Brain microvascular endothelial cell (primary cell): ENCODE data around the gene CALU.

Experiments
- DNase-seq: peaks from one replicate; pipeline ENCODE4 v3.0.0-alpha.2; 2020
- H3K27ac ChIP-seq: fragments of 250-450 bp; sonication (Bioruptor Pico); 2 replicates; pipeline ENCODE4 v1.5.1; 2020; ENCODE audit warnings: mild to moderate bottlenecking, moderate library complexity
- H3K27me3 ChIP-seq: fragments of 250-450 bp; sonication (Bioruptor Pico); replicated peaks from 2 replicates; pipeline ENCODE4 v1.5.1; 2020; ENCODE audit warnings: mild to moderate bottlenecking
- H3K36me3 ChIP-seq: fragments of 250-450 bp; sonication (Bioruptor Pico); replicated peaks from 2 replicates; pipeline ENCODE4 v1.5.1; 2020; ENCODE audit warnings: mild to moderate bottlenecking
- H3K4me3 ChIP-seq: 2 replicates; pipeline ENCODE4 v1.5.1; 2011; ENCODE audit warnings: low read depth, mild to moderate bottlenecking, control low read depth, low read length, moderate library complexity
- CTCF ChIP-seq: IDR thresholded peaks from 2 replicates; pipeline ENCODE4 v1.5.1; 2011; ENCODE audit warnings: low read depth, mild to moderate bottlenecking, moderate library complexity, low read length, control low read depth, inconsistent platforms; ENCODE audit errors: missing control alignments
- in situ Hi-C: cut with HindIII; loops from 2 replicates; pipeline ENCODE4 v1.10.0; 2017; ENCODE audit warnings: low sequenced_read_pairs, low pct_ligation_motif_present

Gene CALU

GRCh38 chr7:128791121-128791971, 52.2 kb downstream of the CALU start, which contains the start of gene CCDC136:
Gene CCDC136 (plus strand): TSS chr7:128791968. CDS start chr7:128792412, 444 bp downstream.
- peaks cover 2% of the 10 kb centered on the region for H3K27me3 ChIP-seq
- no peak within 1 kb of the TSS for H3K27ac ChIP-seq
- no peak for DNase-seq
- no peak for TF ChIP-seq CTCF
- H3K4me3 ChIP-seq = peak within 1 kb of the TSS; percentile 72
- in situ Hi-C loops = no loop called here
- H3K36me3 ChIP-seq = no peaks in the 10 kb centered on the region

DNA sequence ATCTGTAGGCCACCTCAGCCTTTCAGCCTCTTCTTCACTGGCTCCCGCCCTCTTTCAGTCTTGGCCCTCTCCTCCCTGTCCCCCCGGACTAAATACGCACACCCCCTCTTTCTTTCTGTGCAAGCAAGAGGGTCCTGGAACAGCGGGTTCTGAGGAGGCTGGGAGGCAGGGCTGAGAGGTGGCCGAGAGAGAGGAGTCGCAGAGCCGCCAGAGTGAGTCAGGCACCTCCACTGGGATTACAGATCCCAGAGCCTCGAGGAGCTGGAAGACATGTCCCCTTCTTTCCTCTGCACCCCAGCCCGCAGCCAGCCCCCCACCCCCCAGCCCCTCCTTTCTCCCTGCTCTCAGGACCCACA, 52.8 kb downstream of the CALU start:
- peaks cover 2% of the 10 kb centered on the region for H3K27me3 ChIP-seq
- H3K4me3 ChIP-seq = peak overlapping the region; percentile 72
- H3K27ac ChIP-seq = no peak overlapping the region
- H3K36me3 ChIP-seq = no peaks in the 10 kb centered on the region
- TF ChIP-seq CTCF = no peak
- in situ Hi-C loops = no loop called here
- DNase-seq = no peak

GRCh38 chr7:128792471-128793180, 53.5 kb downstream of the CALU start:
- no peak overlapping the region for H3K4me3 ChIP-seq

DNA sequence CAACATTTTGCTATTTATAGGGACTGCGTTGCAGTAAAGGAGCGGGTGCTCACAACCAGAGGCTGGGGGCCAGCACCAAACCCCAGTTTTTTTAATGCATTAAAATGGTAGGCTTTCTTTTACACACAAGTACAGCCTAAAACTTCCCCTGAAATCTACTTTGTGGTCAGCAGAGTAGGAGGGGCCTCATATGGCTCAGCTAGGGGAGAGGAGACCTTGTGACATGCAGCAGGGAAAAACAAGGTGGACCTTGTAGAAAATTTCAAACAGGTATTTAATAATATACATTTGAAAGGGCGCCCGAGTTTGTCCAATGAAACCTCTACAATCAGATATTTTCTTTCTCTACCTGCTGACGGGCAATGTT, 54.0 kb downstream of the CALU start:
- H3K4me3 ChIP-seq = no peak overlapping the region
- H3K36me3 ChIP-seq = no peaks in the 10 kb centered on the region
- no peak for TF ChIP-seq CTCF
- H3K27me3 ChIP-seq = peaks cover 2% of the 10 kb centered on the region
- DNase-seq = no peak
- in situ Hi-C loops = no loop called here
- H3K27ac ChIP-seq = no peak overlapping the region

More at GRCh38 chr7:128792471-128793180, 53.5 kb downstream of the CALU start:
- in situ Hi-C loops = no loop called here
- no peak for DNase-seq
- H3K27me3 ChIP-seq = peaks cover 2% of the 10 kb centered on the region
- no peak for TF ChIP-seq CTCF
- no peaks in the 10 kb centered on the region for H3K36me3 ChIP-seq
- no peak overlapping the region for H3K27ac ChIP-seq

DNA sequence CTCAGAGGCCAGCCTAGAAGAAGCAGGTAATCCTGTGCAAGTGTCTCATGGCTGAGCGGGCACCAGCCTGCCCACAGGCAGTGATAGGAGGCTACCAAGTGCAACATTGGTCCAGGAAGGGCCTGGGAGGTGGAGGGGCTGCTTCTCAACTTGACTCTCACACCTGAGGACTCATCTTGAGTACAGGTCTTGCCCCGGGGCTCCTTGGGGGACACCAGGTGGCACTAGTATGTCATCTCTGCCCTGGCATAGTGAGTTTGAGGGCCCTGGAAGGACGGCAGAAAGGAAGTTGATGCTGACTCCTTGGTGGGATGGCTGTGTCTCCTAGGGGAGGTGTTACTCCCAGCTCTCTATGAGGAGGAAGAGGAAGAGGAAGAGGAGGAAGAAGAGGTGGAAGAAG, 54.9 kb downstream of the CALU start:
- H3K36me3 ChIP-seq = no peaks in the 10 kb centered on the region
- no peak for DNase-seq
- H3K27ac ChIP-seq = no peak overlapping the region
- peak; percentile 6 for TF ChIP-seq CTCF
- no peak overlapping the region for H3K4me3 ChIP-seq
- peaks cover 2% of the 10 kb centered on the region for H3K27me3 ChIP-seq
- in situ Hi-C loops = no loop called here
